ENCODE measurements around the gene CALY.

CALY gene

DNA sequence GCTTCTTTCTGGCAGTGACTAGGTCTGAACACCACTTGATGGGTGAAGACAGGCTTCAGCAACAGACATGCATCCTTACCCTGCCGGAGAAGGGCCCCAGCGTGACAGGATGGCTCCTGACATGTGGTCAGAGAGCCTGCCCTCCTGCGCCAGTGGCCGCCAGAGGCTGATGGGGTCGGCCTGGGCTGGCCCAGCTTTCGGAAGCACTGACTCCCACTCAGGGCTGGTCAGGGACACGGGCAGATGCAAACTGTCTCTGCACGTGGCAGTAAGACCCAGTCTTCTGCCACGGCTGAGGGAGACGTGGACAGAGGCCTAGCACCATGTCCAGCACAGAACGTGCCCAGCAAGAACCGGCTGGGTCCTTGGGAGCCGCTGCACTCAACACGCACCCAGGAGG lies 38.2 kb downstream of the CALY start:
- Histone ChIP-seq H2BK12ac (ENCODE audit: low read length) (no peak overlapping the region), H3K18ac (ENCODE audit: low read length) (no peak overlapping the region), H2BK120ac (ENCODE audit: insufficient read depth, low read length, poor library complexity) (no peak overlapping the region), H4K8ac (ENCODE audit: low read depth, low read length) (no peak overlapping the region), H3K4me1 (ENCODE audit: control insufficient read depth in 1 of 2, insufficient read depth in 2 of 2, low read length in 2 of 2) (peaks cover 0 to under 1% of the 10 kb centered on the region in 2 experiments), H3K9me3 (ENCODE audit: insufficient read depth, low read depth, low read length) (peaks cover 5% of the 10 kb centered on the region), H4K12ac (ENCODE audit: low read depth, low read length) (no peak overlapping the region), H2BK5ac (ENCODE audit: low read depth, low read length, poor library complexity) (no peak overlapping the region), H3K27me3 (ENCODE audit: insufficient read depth, low read length) (no peaks in the 10 kb centered on the region), H3K4me3 (ENCODE audit: low read depth, low read length) (no peak overlapping the region), H3K23ac (ENCODE audit: low read length) (no peak overlapping the region), H3K27ac (ENCODE audit: low read depth, low read length) (no peak overlapping the region), H2AK5ac (ENCODE audit: low read length) (no peak overlapping the region), H3K79me2 (ENCODE audit: control insufficient read depth, insufficient read depth, low read length, poor library complexity) (no peaks in the 10 kb centered on the region), H2AFZ (ENCODE audit: insufficient read depth, low read length, poor library complexity) (no peak overlapping the region), H4K91ac (ENCODE audit: low read depth, low read length) (no peak overlapping the region), H3K4ac (ENCODE audit: low read depth, low read length) (no peak overlapping the region), H3K36me3 (ENCODE audit: control insufficient read depth in 1 of 2, insufficient read depth in 2 of 2, low read length in 2 of 2) (peaks cover 69 to 80% of the 10 kb centered on the region in 2 experiments), H3K79me1 (ENCODE audit: low read length) (no peaks in the 10 kb centered on the region), H3K9ac (ENCODE audit: low read length) (no peak overlapping the region), H3K4me2 (ENCODE audit: low read length) (no peak overlapping the region), H3K14ac (ENCODE audit: low read length) (no peak overlapping the region)
- no peak for DNase-seq
- no CpG with 5 or more reads among the region's 14 CpGs for WGBS (ENCODE audit: extremely low coverage, insufficient coverage, insufficient read length)

DNA sequence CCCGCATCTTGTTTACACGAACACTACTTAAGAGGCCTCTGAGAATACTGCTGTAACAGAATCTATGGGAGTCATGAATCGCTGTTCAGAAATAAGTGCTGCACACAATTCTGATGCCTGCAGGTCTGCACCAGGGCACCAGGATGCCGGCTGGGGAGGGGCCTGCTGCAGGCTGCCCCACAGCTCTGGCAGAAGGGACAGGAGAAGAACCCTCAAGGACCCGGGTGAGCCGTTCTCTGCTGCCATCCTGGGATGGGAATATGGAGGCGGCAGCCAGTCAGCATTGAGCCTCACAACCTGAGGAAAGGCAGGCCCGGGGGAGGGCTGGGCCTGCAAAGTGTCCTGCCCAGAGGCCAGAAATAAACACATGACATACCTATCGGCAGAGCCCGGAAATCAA lies 39.2 kb downstream of the CALY start:
- H3K9ac ChIP-seq (ENCODE audit: low read length) = no peak overlapping the region
- H3K27me3 ChIP-seq (ENCODE audit: insufficient read depth, low read length) = no peaks in the 10 kb centered on the region
- H3K27ac ChIP-seq (ENCODE audit: low read depth, low read length) = no peak overlapping the region
- no peak overlapping the region for H4K91ac ChIP-seq (ENCODE audit: low read depth, low read length)
- H2BK5ac ChIP-seq (ENCODE audit: low read depth, low read length, poor library complexity) = no peak overlapping the region
- WGBS (ENCODE audit: extremely low coverage, insufficient coverage, insufficient read length) = no CpG with 5 or more reads among the region's 10 CpGs
- no peak overlapping the region for H2BK120ac ChIP-seq (ENCODE audit: insufficient read depth, low read length, poor library complexity)
- no peak overlapping the region for H3K18ac ChIP-seq (ENCODE audit: low read length)
- H3K9me3 ChIP-seq (ENCODE audit: insufficient read depth, low read depth, low read length) = peaks cover 8% of the 10 kb centered on the region
- no peak overlapping the region for H3K14ac ChIP-seq (ENCODE audit: low read length)
- no peak overlapping the region for H3K4me2 ChIP-seq (ENCODE audit: low read length)
- H3K4me1 ChIP-seq (ENCODE audit: control insufficient read depth in 1 of 2, insufficient read depth in 2 of 2, low read length in 2 of 2) = peaks cover 0 to 2% of the 10 kb centered on the region in 2 experiments
- no peak overlapping the region for H2AFZ ChIP-seq (ENCODE audit: insufficient read depth, low read length, poor library complexity)
- DNase-seq = no peak
- no peak overlapping the region for H3K4ac ChIP-seq (ENCODE audit: low read depth, low read length)
- peaks cover 74 to 88% of the 10 kb centered on the region in 2 experiments for H3K36me3 ChIP-seq (ENCODE audit: control insufficient read depth in 1 of 2, insufficient read depth in 2 of 2, low read length in 2 of 2)
- H3K79me2 ChIP-seq (ENCODE audit: control insufficient read depth, insufficient read depth, low read length, poor library complexity) = no peaks in the 10 kb centered on the region
- H2BK12ac ChIP-seq (ENCODE audit: low read length) = no peak overlapping the region
- H3K79me1 ChIP-seq (ENCODE audit: low read length) = no peaks in the 10 kb centered on the region
- H3K23ac ChIP-seq (ENCODE audit: low read length) = no peak overlapping the region
- H2AK5ac ChIP-seq (ENCODE audit: low read length) = no peak overlapping the region
- H3K4me3 ChIP-seq (ENCODE audit: low read depth, low read length) = no peak overlapping the region
- H4K8ac ChIP-seq (ENCODE audit: low read depth, low read length) = no peak overlapping the region
- no peak overlapping the region for H4K12ac ChIP-seq (ENCODE audit: low read depth, low read length)

DNA sequence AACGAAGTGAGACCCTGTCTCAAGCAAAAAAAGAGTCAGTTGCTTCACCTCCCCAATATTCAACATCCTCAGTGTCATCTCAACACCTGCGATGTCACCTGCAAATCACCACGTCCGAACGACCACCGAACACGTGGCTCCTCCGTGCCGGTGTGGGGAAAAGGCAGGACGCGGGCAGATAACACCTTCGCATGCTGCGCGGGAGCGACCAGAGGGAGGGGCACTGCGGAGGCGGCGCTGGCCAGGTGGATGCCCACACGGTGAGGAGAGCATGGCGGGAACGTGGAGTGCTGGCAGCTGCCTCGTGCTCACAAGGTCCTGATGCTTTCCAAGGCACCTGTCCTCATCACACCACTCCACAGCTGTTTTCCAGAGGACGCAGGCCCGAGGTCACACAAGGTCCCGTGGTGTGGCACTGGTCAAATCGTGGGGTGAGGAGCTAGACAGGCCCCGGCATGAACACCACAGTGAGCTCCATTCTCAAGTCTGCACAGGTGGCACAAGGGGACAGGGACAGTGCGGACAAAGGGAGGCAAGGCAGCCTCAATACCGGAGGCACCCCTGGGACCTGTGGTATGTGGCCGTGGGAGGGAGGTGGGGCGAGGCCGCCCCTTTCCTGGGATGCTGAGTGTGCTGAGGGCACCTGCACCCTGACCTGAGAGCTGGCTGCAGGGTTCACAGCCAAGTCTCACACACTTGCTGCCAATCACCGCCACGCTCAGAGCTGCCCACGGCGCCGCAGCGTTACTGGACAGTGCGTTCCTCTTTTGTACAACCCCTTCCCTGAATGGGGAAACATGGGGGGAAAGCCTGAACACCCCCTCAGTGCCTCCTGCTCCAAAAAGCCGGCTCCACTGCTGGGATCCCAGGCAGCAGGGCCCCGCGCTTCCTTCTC lies 41.0 kb downstream of the CALY start:
- H3K4me1 ChIP-seq (ENCODE audit: control insufficient read depth in 1 of 2, insufficient read depth in 2 of 2, low read length in 2 of 2) = peaks cover 0 to 2% of the 10 kb centered on the region in 2 experiments
- DNase-seq = no peak
- H2BK120ac ChIP-seq (ENCODE audit: insufficient read depth, low read length, poor library complexity) = no peak overlapping the region
- no peak overlapping the region for H2BK5ac ChIP-seq (ENCODE audit: low read depth, low read length, poor library complexity)
- H3K27ac ChIP-seq (ENCODE audit: low read depth, low read length) = no peak overlapping the region
- H3K4me2 ChIP-seq (ENCODE audit: low read length) = no peak overlapping the region
- no peak overlapping the region for H2BK12ac ChIP-seq (ENCODE audit: low read length)
- H3K79me1 ChIP-seq (ENCODE audit: low read length) = no peaks in the 10 kb centered on the region
- H2AK5ac ChIP-seq (ENCODE audit: low read length) = no peak overlapping the region
- peaks cover 8% of the 10 kb centered on the region for H3K9me3 ChIP-seq (ENCODE audit: insufficient read depth, low read depth, low read length)
- no peak overlapping the region for H3K18ac ChIP-seq (ENCODE audit: low read length)
- no peak overlapping the region for H2AFZ ChIP-seq (ENCODE audit: insufficient read depth, low read length, poor library complexity)
- no peak overlapping the region for H3K14ac ChIP-seq (ENCODE audit: low read length)
- H3K9ac ChIP-seq (ENCODE audit: low read length) = no peak overlapping the region
- no peak overlapping the region for H4K91ac ChIP-seq (ENCODE audit: low read depth, low read length)
- no peak overlapping the region for H4K8ac ChIP-seq (ENCODE audit: low read depth, low read length)
- H4K12ac ChIP-seq (ENCODE audit: low read depth, low read length) = no peak overlapping the region
- no peaks in the 10 kb centered on the region for H3K79me2 ChIP-seq (ENCODE audit: control insufficient read depth, insufficient read depth, low read length, poor library complexity)
- no peak overlapping the region for H3K23ac ChIP-seq (ENCODE audit: low read length)
- no CpG with 5 or more reads among the region's 42 CpGs for WGBS (ENCODE audit: extremely low coverage, insufficient coverage, insufficient read length)
- no peak overlapping the region for H3K4ac ChIP-seq (ENCODE audit: low read depth, low read length)
- peaks cover 73 to 81% of the 10 kb centered on the region in 2 experiments for H3K36me3 ChIP-seq (ENCODE audit: control insufficient read depth in 1 of 2, insufficient read depth in 2 of 2, low read length in 2 of 2)
- no peak overlapping the region for H3K4me3 ChIP-seq (ENCODE audit: low read depth, low read length)
- no peaks in the 10 kb centered on the region for H3K27me3 ChIP-seq (ENCODE audit: insufficient read depth, low read length)

DNA sequence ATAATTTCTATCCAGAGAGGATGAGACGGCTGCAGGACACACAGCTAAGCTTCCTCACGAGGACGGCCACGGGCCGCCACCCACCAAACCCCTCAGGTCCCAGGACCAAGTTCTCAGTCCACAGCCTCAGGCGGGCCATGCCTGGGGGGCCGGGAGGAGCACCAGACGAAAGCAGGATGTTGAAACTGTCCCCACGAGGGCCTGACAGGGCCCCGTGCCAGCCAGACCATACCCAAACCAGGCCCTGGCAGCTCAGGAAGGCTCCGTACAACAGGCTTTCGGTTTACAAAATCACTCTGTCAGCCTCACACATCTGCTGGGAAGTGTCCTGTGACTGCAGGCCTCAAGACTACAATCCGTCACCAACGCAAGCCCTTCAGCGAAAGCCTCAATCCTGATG lies 42.5 kb downstream of the CALY start:
- peaks cover 8% of the 10 kb centered on the region for H3K9me3 ChIP-seq (ENCODE audit: insufficient read depth, low read depth, low read length)
- no CpG with 5 or more reads among the region's 15 CpGs for WGBS (ENCODE audit: extremely low coverage, insufficient coverage, insufficient read length)
- H4K8ac ChIP-seq (ENCODE audit: low read depth, low read length) = no peak overlapping the region
- H3K23ac ChIP-seq (ENCODE audit: low read length) = no peak overlapping the region
- no peak overlapping the region for H2BK120ac ChIP-seq (ENCODE audit: insufficient read depth, low read length, poor library complexity)
- H2AFZ ChIP-seq (ENCODE audit: insufficient read depth, low read length, poor library complexity) = no peak overlapping the region
- no peak overlapping the region for H2BK12ac ChIP-seq (ENCODE audit: low read length)
- H4K91ac ChIP-seq (ENCODE audit: low read depth, low read length) = no peak overlapping the region
- H3K36me3 ChIP-seq (ENCODE audit: control insufficient read depth in 1 of 2, insufficient read depth in 2 of 2, low read length in 2 of 2) = peaks cover 75 to 82% of the 10 kb centered on the region in 2 experiments
- peaks cover 0 to 2% of the 10 kb centered on the region in 2 experiments for H3K4me1 ChIP-seq (ENCODE audit: control insufficient read depth in 1 of 2, insufficient read depth in 2 of 2, low read length in 2 of 2)
- no peaks in the 10 kb centered on the region for H3K79me2 ChIP-seq (ENCODE audit: control insufficient read depth, insufficient read depth, low read length, poor library complexity)
- no peak overlapping the region for H3K18ac ChIP-seq (ENCODE audit: low read length)
- H3K27me3 ChIP-seq (ENCODE audit: insufficient read depth, low read length) = no peaks in the 10 kb centered on the region
- H4K12ac ChIP-seq (ENCODE audit: low read depth, low read length) = no peak overlapping the region
- H2AK5ac ChIP-seq (ENCODE audit: low read length) = no peak overlapping the region
- H2BK5ac ChIP-seq (ENCODE audit: low read depth, low read length, poor library complexity) = no peak overlapping the region
- H3K4me3 ChIP-seq (ENCODE audit: low read depth, low read length) = no peak overlapping the region
- peak in 1 of 2 donors; percentile 37 for DNase-seq
- H3K14ac ChIP-seq (ENCODE audit: low read length) = no peak overlapping the region
- no peaks in the 10 kb centered on the region for H3K79me1 ChIP-seq (ENCODE audit: low read length)
- H3K27ac ChIP-seq (ENCODE audit: low read depth, low read length) = no peak overlapping the region
- H3K4me2 ChIP-seq (ENCODE audit: low read length) = no peak overlapping the region
- no peak overlapping the region for H3K9ac ChIP-seq (ENCODE audit: low read length)
- no peak overlapping the region for H3K4ac ChIP-seq (ENCODE audit: low read depth, low read length)
